Endothelial cell of umbilical vein (primary cell): Measurements from ENCODE around the gene TM4SF4. TPM values are rescaled to one million over a fixed set of nuclear protein-coding genes. Genes with fewer than 3 reads are reported as not detected.

Source experiments
- BruUV-seq: library from RNA; stranded (reverse); fragments of 400-500 nt; replicated peaks from 2 replicates; lab custom pipeline; 2021; lab: Mats Ljungman, UMichigan
- CTCF ChIA-PET: fragments of 300-600, 350-600 bp; sonication (Branson Sonifier 250); formaldehyde crosslinking; loops from one replicate; lab custom pipeline; 2021; ENCODE audit warnings: antibody characterized with exemption, inconsistent platforms; lab: Charles Lee
- POLR2A ChIA-PET: fragments of 300-600, 350-600 bp; sonication (Branson Sonifier 250); formaldehyde crosslinking; loops from one replicate; lab custom pipeline; 2021; ENCODE audit warnings: antibody characterized with exemption, inconsistent platforms; lab: Charles Lee
- DNase-seq: peaks from one replicate; pipeline ENCODE4 v3.0.0-alpha.2; 2011; ENCODE audit warnings: low read depth, low spot score
- FAIRE-seq: peaks from 2 replicates; lab custom pipeline; 2011; peaks lifted over from hg19 to GRCh38; lab: Jason Lieb, UNC
- H2AFZ ChIP-seq: 2 replicates; pipeline ENCODE4 v1.6.0; 2012; ENCODE audit warnings: low read depth, low read length, control low read depth, inconsistent platforms
- H3K27ac ChIP-seq: 2 replicates; pipeline ENCODE4 v1.5.1; 2011; ENCODE audit warnings: low read depth, mild to moderate bottlenecking, control low read depth, low read length, moderate library complexity; ENCODE audit not compliant: insufficient read depth
- H3K27me3 ChIP-seq, 2 experiments: 2 replicates each; pipeline versions ENCODE4 v1.6.0 to v1.6.1; 2011; ENCODE audit warnings: low read length in 2 of 2, mixed read lengths in 1 of 2; ENCODE audit not compliant: control insufficient read depth in 2 of 2, insufficient read depth in 2 of 2
- H3K36me3 ChIP-seq, 2 experiments: 2 replicates in 1 of 2; 3 replicates in 1 of 2; pipeline ENCODE4 v1.5.1; 2011; ENCODE audit warnings: low read length in 2 of 2, mild to moderate bottlenecking in 1 of 2, moderate library complexity in 1 of 2; ENCODE audit not compliant: control insufficient read depth in 2 of 2, insufficient read depth in 2 of 2; ENCODE audit errors: extremely low read depth in 1 of 2
- H3K4me1 ChIP-seq: 3 replicates; pipeline ENCODE4 v1.5.1; 2011; ENCODE audit warnings: mild to moderate bottlenecking, low read length; ENCODE audit not compliant: control insufficient read depth, insufficient read depth; ENCODE audit errors: extremely low read depth
- H3K4me2 ChIP-seq: 2 replicates; pipeline ENCODE4 v1.6.1; 2011; ENCODE audit warnings: low read length, control low read depth, mixed read lengths; ENCODE audit not compliant: insufficient read depth
- H3K4me3 ChIP-seq, 3 experiments: fragments of 200-600 bp in 1 of 3; sonication (generic), shearing (Covaris generic) in 1 of 3; replicated peaks in 1 of 3; 2 replicates each; pipeline ENCODE4 v1.5.1; 2011 to 2016; ENCODE audit warnings: control low read depth in 3 of 3, low read length in 3 of 3, mild to moderate bottlenecking in 2 of 3, inconsistent platforms in 1 of 3, low read depth in 1 of 3, moderate library complexity in 1 of 3; ENCODE audit not compliant: insufficient read depth in 1 of 3
- H3K79me2 ChIP-seq: 2 replicates; pipeline ENCODE4 v1.6.0; 2012; ENCODE audit warnings: low read length, inconsistent platforms; ENCODE audit not compliant: control insufficient read depth, insufficient read depth
- H3K9ac ChIP-seq: replicated peaks from 2 replicates; pipeline ENCODE3; 2011; ENCODE audit warnings: low read length, control low read depth; ENCODE audit not compliant: insufficient read depth; ENCODE audit errors: extremely low read depth
- H3K9me1 ChIP-seq: replicated peaks from 3 replicates; pipeline ENCODE4 v1.6.0; 2011; ENCODE audit warnings: mild to moderate bottlenecking, low read length; ENCODE audit not compliant: control insufficient read depth, insufficient read depth; ENCODE audit errors: extremely low read depth
- H3K9me3 ChIP-seq: replicated peaks from 2 replicates; pipeline ENCODE4 v1.5.1; 2012; ENCODE audit warnings: low read length, inconsistent platforms; ENCODE audit not compliant: control insufficient read depth, insufficient read depth
- H4K20me1 ChIP-seq: replicated peaks from 2 replicates; pipeline ENCODE3; 2011; ENCODE audit warnings: mild to moderate bottlenecking, low read length; ENCODE audit not compliant: control insufficient read depth, insufficient read depth; ENCODE audit errors: extremely low read depth
- EZH2 ChIP-seq: IDR thresholded peaks from 2 replicates; pipeline ENCODE4 v1.6.1; 2012; ENCODE audit warnings: borderline replicate concordance, low read depth, mild to moderate bottlenecking, moderate library complexity, low read length, inconsistent platforms; ENCODE audit not compliant: severe bottlenecking
- JUN ChIP-seq: IDR thresholded peaks from 2 replicates; pipeline ENCODE4 v1.6.1; 2011; ENCODE audit warnings: borderline replicate concordance, low read depth; ENCODE audit not compliant: insufficient read length, insufficient read depth
- MYC ChIP-seq: IDR thresholded peaks from one replicate; pipeline ENCODE4 v1.6.1; 2011; ENCODE audit warnings: mild to moderate bottlenecking, low read depth, low read length
- POLR2A ChIP-seq: IDR thresholded peaks from 2 replicates; pipeline ENCODE4 v1.6.1; 2012; ENCODE audit warnings: low read depth, mild to moderate bottlenecking, control low read depth, low read length
- dilution Hi-C: fragments of 300-500 bp; cut with MboI; formaldehyde crosslinking; loops from one replicate; pipeline ENCODE4 v1.15.0; 2019; ENCODE audit warnings: low sequenced_read_pairs; ENCODE audit not compliant: extremely low pct_ligation_motif_present
- intact Hi-C: fragments of 100-400 bp; cut with micrococcal nuclease; formaldehyde crosslinking; loops from one replicate; pipeline ENCODE4 v1.10.0; 2022
- polyA plus RNA-seq, 4 experiments: library from polyadenylated mRNA; depleted of rRNA in 3 of 4; stranded (reverse) in 3 of 4; unstranded in 1 of 4; fragments of >200 nt; gene quantifications; 2 replicates each; pipeline versions ENCODE4 v1.2.1 to v1.2.3, GENCODE V29; 2011 to 2012; ENCODE audit warnings: missing spikeins in 1 of 4
- small RNA-seq: library from RNA; depleted of rRNA; stranded (forward); fragments of <200 nt; gene quantifications from one replicate; pipeline ENCODE3, GENCODE V24; 2012; ENCODE audit warnings: low replicate concordance, low read depth; ENCODE audit not compliant: insufficient read depth, insufficient read length
- total RNA-seq: library from RNA; stranded (reverse); gene quantifications from 2 replicates; pipeline ENCODE4 v1.2.3, GENCODE V29; 2021

The TM4SF4 gene
- total and polyA plus RNA-seq, 2 donors (not counting 3 experiments of a cell fraction or from before 2014, with no cell fraction given), result not detected

DNA sequence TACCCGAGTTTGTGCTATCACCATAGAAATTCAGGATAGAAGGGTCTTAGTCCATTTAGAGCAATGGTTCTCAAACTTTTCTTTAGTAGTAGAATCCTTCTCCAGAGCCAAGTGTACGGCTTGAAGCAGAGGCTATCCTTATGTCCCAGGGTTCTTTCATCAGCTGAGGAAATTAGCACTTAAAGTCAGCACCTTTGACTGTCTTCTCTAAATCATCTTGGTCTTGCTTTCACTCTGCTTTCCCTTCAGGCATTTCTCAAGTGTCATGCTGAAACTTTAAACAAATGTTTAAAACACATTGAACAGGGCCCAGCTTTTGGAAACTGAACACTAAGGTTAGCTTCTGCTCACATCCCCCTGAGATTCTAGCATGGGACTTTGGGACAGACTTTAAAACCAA is 78.2 kb downstream of the TM4SF4 start:
- BruUV-seq, result no TSS peak

More for the DNA sequence above, 78.2 kb downstream of the TM4SF4 start:
- dilution Hi-C loops, result no loop called here
- Histone ChIP-seq H3K4me1 (peaks cover 58% of the 10 kb centered on the region), H3K9me1 (no peaks in the 10 kb centered on the region), H3K9me3 (no peaks in the 10 kb centered on the region), H3K79me2 (peaks cover 80% of the 10 kb centered on the region), H2AFZ (no peak overlapping the region), H3K27ac (peak overlapping the region; percentile 88), H3K4me3 (no peak overlapping the region), H3K9ac (no peak overlapping the region), H3K36me3 (peaks cover 8 to 17% of the 10 kb centered on the region in 2 experiments), H4K20me1 (no peaks in the 10 kb centered on the region), H3K4me2 (no peak overlapping the region), H3K27me3 (no peaks in the 10 kb centered on the region)
- ChIA-PET CTCF (interaction anchor here (4.9 kb wide), 1 partner anchor 16 kb away, joined by 46 read pairs; no protein-coding TSS in a partner anchor), POLR2A (no interaction called here)
- DNase-seq (no peak), FAIRE-seq (no peak)
- TF ChIP-seq MYC (no peak), POLR2A (no peak), JUN (no peak), EZH2 (no peak)
- intact Hi-C loops, result no loop called here

Small RNAs within 50 kb of the gene (small RNA-seq; reads per million reads assigned to genes)
- gene AC108751.2, result not detected
- gene RNU6-1098P, result not detected

Other genes starting within 250 kb of the TM4SF4 start
- 142 and 158 TPM in 2 replicates for gene TM4SF18, start 141.1 kb upstream of the TM4SF4 start, total RNA-seq
- 150 and 163 TPM in 2 replicates for gene TM4SF18, start 141.1 kb upstream of the TM4SF4 start, polyA plus RNA-seq
- 559 and 619 TPM in 2 replicates for gene TM4SF1, start 97.0 kb upstream of the TM4SF4 start, total RNA-seq
- gene TM4SF1, start 97.0 kb upstream of the TM4SF4 start, polyA plus RNA-seq, result 1,270 and 1,407 TPM in 2 replicates
- gene WWTR1, start 183.3 kb downstream of the TM4SF4 start, total RNA-seq, result 210 and 262 TPM in 2 replicates
- 341 and 347 TPM in 2 replicates for gene WWTR1, start 183.3 kb downstream of the TM4SF4 start, polyA plus RNA-seq